AML-193 (cell line): ENCODE results near the gene MYOZ3.

Experiments used
- DNase-seq, 2 experiments: peaks; one replicate each; lab custom pipeline; 2025; lab: John Stamatoyannopoulos, UW

The MYOZ3 gene

DNA sequence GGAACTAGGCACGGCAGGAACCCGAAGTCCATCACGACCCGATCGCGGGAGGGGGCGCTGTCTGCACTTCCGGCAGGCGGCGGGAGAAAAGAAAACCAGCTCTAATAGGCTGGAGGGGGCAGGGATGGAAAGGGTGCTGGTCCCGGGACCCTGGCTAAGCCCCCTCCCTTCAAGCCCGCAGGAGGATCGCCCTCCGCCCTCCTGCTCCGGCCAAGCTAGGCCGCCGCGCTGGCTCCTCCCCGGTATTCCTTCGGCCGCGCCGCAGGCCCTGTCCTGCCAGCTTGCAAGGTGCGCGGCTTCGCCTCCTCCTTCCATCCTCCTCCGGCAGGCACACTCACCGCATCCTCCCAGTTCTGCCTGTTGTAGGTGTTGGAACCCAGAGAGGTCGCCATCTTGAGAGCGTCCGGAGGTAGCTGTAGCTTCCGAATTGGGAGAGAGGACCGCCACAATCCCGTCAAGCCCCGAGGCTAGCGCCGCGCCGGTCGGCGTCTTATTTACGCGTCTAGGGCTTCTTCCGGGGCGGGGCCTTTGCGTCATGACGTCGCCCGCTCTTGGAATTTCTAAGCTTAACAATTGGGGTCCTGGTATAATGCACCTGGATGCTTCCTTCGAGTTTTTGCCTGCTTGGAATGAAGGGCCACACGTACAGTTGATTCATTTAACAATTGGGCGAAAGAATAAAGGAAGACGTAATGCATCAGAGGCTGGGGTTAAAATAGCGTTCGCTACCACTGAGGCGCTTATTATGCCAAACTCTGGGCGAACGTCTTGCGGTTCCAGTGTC, 39.7 kb downstream of the MYOZ3 start, which contains the start of gene RBM22:
RBM22 (minus strand) TSS at position 469 of the 784 bp plus-strand sequence; CDS start at position 392, 77 bp downstream.
- DNase-seq = peak; percentile 79 to 84

DNA sequence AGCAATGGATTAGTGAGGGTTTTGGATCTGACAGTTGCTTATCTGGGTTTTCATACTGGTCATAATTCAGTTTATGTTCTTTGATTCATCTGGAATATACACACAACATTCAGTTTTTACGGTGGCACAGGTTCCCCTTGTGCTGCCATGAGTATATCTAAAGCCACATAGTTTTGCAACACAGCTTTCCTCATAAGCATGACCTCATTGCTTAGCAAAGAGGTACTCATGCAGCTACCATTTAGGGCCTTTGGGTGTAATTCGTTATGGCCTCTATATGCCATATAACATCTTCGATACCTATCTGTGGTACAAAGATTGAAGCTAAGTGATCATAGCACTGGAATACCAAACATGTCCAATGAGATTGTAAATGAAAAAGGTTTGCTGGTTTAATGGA, 42.7 kb downstream of the MYOZ3 start:
- peak; percentile 61 to 62 for DNase-seq

DNA sequence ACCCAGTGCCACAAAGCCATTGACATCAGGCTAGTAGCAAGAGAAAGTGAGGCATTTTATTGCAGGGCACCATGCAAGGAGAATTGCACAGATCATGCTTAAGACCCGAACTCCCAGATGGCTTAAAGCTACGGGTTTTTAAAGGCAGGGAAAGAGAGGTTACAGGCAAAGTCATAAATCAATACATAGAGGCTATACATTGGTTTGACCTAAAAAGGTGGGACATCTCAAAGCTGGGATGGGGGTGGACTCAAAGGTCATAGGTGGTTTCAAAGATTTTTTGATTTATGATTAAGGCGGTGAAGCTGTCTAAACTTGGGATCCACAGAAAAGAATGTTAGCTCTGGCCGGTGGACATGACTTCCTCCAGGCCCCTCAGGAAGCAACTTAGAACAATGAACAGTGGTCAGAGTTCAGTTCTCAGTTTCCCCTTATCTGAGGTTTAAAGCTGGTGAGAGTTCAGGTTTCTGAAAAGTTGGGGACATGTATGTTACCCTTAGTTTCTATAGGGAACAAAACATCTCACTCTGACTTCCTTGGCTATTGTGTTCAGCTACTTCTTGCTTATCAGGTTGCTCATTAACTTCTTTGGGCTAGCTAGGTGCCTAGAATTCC, 45.8 kb downstream of the MYOZ3 start:
- DNase-seq = no peak

DNA sequence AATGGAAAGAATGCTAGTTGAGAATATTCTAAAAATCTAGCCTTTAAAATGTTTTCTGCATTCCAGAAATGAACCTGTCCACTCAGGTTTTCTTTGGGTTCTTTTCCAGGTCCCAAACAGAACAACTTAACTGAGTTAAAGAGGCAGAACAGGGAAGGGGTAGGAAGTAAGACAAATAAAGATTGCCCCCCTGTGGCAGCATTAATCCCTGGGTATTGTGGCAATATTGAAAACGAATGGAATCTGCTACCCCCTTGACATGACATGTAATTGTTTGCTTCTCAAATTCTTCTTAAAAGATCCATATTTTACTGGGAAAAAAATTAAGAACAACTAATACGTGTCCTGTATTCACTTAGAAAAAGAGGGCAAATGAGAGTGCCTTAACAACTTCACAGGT, 49.1 kb downstream of the MYOZ3 start:
- DNase-seq = peak in 1 of 2 experiments; percentile 6

DNA sequence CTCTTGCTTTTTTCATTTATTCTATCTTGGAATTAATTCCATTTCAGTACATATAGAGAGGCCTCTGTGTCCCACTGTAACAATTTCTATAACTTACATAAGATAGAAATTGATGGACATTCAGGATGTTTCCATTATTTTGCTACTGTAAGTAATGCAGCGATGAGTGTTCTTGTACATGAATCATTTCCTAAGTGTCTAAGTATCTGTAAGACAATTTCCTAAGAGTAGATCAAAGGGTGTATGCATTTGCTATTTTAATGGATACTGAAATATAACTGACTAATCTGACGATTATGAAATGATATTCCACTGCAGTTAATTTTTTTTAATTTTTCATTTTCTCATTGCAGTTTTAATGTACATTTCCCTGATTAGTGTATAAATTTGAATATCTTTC, 62.8 kb downstream of the MYOZ3 start:
- no peak for DNase-seq
